HepG2 (cell line): ENCODE data around the gene MYO5B. TPM values are rescaled to one million over a fixed set of nuclear protein-coding genes. Genes with fewer than 3 reads are reported as not detected.

Experiments
- ARID3A ChIP-seq: IDR thresholded peaks from 2 replicates; pipeline ENCODE4 v1.6.1; 2012; ENCODE audit warnings: low read depth, low read length, improper control_type of control experiment
- CBX5 ChIP-seq: sonication (generic); formaldehyde crosslinking; IDR thresholded peaks from 2 replicates; pipeline ENCODE4 v1.4.0; 2020; ENCODE audit warnings: missing genetic modification reagents, borderline replicate concordance
- FOXA1 ChIP-seq, 2 experiments: fragments of 450-650 bp in 1 of 2; sonication (generic) in 1 of 2; formaldehyde crosslinking in 1 of 2; IDR thresholded peaks; 2 replicates each; pipeline versions ENCODE4 v1.4.0 to v1.6.1; 2016 to 2020; ENCODE audit warnings: missing genetic modification reagents in 1 of 2
- HMG20A ChIP-seq: IDR thresholded peaks from 2 replicates; pipeline ENCODE4 v1.6.1; 2016; ENCODE audit warnings: borderline replicate concordance
- HNRNPLL ChIP-seq: fragments of 200-400 bp; formaldehyde crosslinking; IDR thresholded peaks from 2 replicates; pipeline ENCODE4 v1.6.1; 2017; ENCODE audit warnings: mild to moderate bottlenecking, low read depth, low read length; ENCODE audit not compliant: poor library complexity, severe bottlenecking
- IRF2 ChIP-seq: IDR thresholded peaks from 2 replicates; pipeline ENCODE4 v1.6.1; 2018; ENCODE audit warnings: missing genetic modification reagents, missing compliant biosample characterization
- KDM2A ChIP-seq: sonication (generic); formaldehyde crosslinking; IDR thresholded peaks from 2 replicates; pipeline ENCODE4 v1.4.0; 2020; ENCODE audit warnings: low read depth, missing genetic modification reagents, borderline replicate concordance
- NCOR1 ChIP-seq: fragments of 200-600 bp; sonication (generic); IDR thresholded peaks from 2 replicates; pipeline ENCODE4 v1.7.0; 2017; ENCODE audit warnings: antibody characterized with exemption, low read length, borderline replicate concordance
- NR2F2 ChIP-seq: IDR thresholded peaks from 2 replicates; pipeline ENCODE4 v1.6.1; 2012; ENCODE audit warnings: low read depth, inconsistent platforms, borderline replicate concordance
- NR2F6 ChIP-seq, 2 experiments: IDR thresholded peaks; 2 replicates each; pipeline ENCODE4 v1.6.1; 2016; ENCODE audit warnings: antibody characterized with exemption in 1 of 2, mild to moderate bottlenecking in 1 of 2
- PHF5A ChIP-seq: IDR thresholded peaks from one replicate; pipeline ENCODE4 v1.6.1; 2018; ENCODE audit warnings: low read depth, missing genetic modification reagents; ENCODE audit not compliant: unreplicated experiment
- SOX13 ChIP-seq, 3 experiments: fragments of 450-650 bp in 1 of 3; sonication (generic) in 1 of 3; formaldehyde crosslinking in 1 of 3; IDR thresholded peaks in 2 of 3; conservative IDR thresholded peaks in 1 of 3; 2 replicates each; pipeline versions ENCODE4 v1.5.0 to v1.6.1; 2016 to 2020; ENCODE audit warnings: antibody characterized with exemption in 1 of 3, mild to moderate bottlenecking in 1 of 3, missing compliant biosample characterization in 1 of 3, missing genetic modification reagents in 1 of 3, moderate library complexity in 1 of 3
- TARDBP ChIP-seq: sonication (generic); formaldehyde crosslinking; IDR thresholded peaks from 2 replicates; pipeline ENCODE4 v1.8.0; 2022; ENCODE audit warnings: mild to moderate bottlenecking, missing genetic modification reagents
- TSC22D2 ChIP-seq: sonication (generic); formaldehyde crosslinking; IDR thresholded peaks from 2 replicates; pipeline ENCODE4 v1.5.1; 2020; ENCODE audit warnings: missing genetic modification reagents, mild to moderate bottlenecking, borderline replicate concordance
- YEATS2 ChIP-seq: sonication (generic); formaldehyde crosslinking; IDR thresholded peaks from 2 replicates; pipeline ENCODE4 v1.4.0; 2020; ENCODE audit warnings: missing genetic modification reagents, borderline replicate concordance
- ZBTB7B ChIP-seq: sonication (generic); formaldehyde crosslinking; IDR thresholded peaks from 2 replicates; pipeline ENCODE4 v1.4.0; 2020; ENCODE audit warnings: missing genetic modification reagents
- ZFP82 ChIP-seq: sonication (generic); formaldehyde crosslinking; IDR thresholded peaks from 2 replicates; pipeline ENCODE4 v1.5.1; 2020; ENCODE audit warnings: mild to moderate bottlenecking, missing genetic modification reagents, borderline replicate concordance
- ZHX1 ChIP-seq: sonication (generic); formaldehyde crosslinking; IDR thresholded peaks from 2 replicates; pipeline ENCODE4 v1.8.1; 2022; ENCODE audit warnings: low read depth, mild to moderate bottlenecking, missing genetic modification reagents
- ZMAT3 ChIP-seq: sonication (generic); formaldehyde crosslinking; conservative IDR thresholded peaks from 2 replicates; pipeline ENCODE4 v1.7.0; 2021; ENCODE audit warnings: missing genetic modification reagents
- ZMYM2 ChIP-seq: sonication (generic); formaldehyde crosslinking; IDR thresholded peaks from 2 replicates; pipeline ENCODE4 v1.8.0; 2022; ENCODE audit warnings: mild to moderate bottlenecking, missing genetic modification reagents
- ZNF17 ChIP-seq: sonication (generic); formaldehyde crosslinking; IDR thresholded peaks from 2 replicates; pipeline ENCODE4 v1.5.0; 2020; ENCODE audit warnings: mild to moderate bottlenecking, missing genetic modification reagents
- ZNF20 ChIP-seq: sonication (generic); formaldehyde crosslinking; IDR thresholded peaks from 2 replicates; pipeline ENCODE4 v1.4.0; 2020; ENCODE audit warnings: mild to moderate bottlenecking, moderate library complexity, missing genetic modification reagents
- ZNF230 ChIP-seq: sonication (generic); formaldehyde crosslinking; IDR thresholded peaks from 2 replicates; pipeline ENCODE4 v1.4.0; 2020; ENCODE audit warnings: mild to moderate bottlenecking, missing genetic modification reagents
- ZNF343 ChIP-seq: sonication (generic); formaldehyde crosslinking; IDR thresholded peaks from 2 replicates; pipeline ENCODE4 v1.4.0; 2020; ENCODE audit warnings: mild to moderate bottlenecking, missing genetic modification reagents
- ZNF7 ChIP-seq: IDR thresholded peaks from 2 replicates; pipeline ENCODE4 v1.6.1; 2016; ENCODE audit warnings: missing biosample characterization, missing genetic modification reagents
- polyA plus RNA-seq, 8 experiments: library from polyadenylated mRNA; depleted of rRNA in 3 of 8; stranded (reverse) in 7 of 8; unstranded in 1 of 8; fragments of >200 nt; fragmentation: Illumina TruSeq in 4 of 8; extraction: Trizol in 4 of 8; gene quantifications; 2 replicates each; pipeline versions ENCODE4 v1.2.1 to v1.2.3, GENCODE V29; 2011 to 2016; ENCODE audit warnings: low read depth in 4 of 8, missing spikeins in 1 of 8, mixed read lengths in 1 of 8; ENCODE audit not compliant: insufficient read depth in 1 of 8
- total RNA-seq, 5 experiments: library from RNA; depleted of rRNA; stranded (reverse); fragments of >200 nt; fragmentation: Illumina TruSeq; extraction: Trizol; gene quantifications; 2 replicates each; pipeline ENCODE4 v1.2.3, GENCODE V29; 2016; ENCODE audit warnings: low read depth in 1 of 5
- TF ChIP-seq, protein P1 (sequence below): sonication (generic); formaldehyde crosslinking; IDR thresholded peaks from 2 replicates; pipeline ENCODE4 v1.4.0; 2020; ENCODE audit warnings: missing genetic modification reagents

The MYO5B gene
- total and polyA plus RNA-seq, 2 of the 13 experiments (the other 11 are each of a cell fraction or from before 2014, with no cell fraction given) = 13.1 to 24.0 TPM

GRCh38 chr18:49832221-49832647 is 362.7 kb downstream of the MYO5B start (continued):
- TF ChIP-seq NR2F6 (IDR thresholded peaks at IDR 0.05) (peak; percentile 93), NR2F6 (CRISPR knock-in tag; IDR thresholded peaks at IDR 0.05) (peak; percentile 90), SOX13 (IDR thresholded peaks at IDR 0.05) (peak; percentile 69), SOX13 (CRISPR knock-in tag; conservative IDR thresholded peaks at IDR 0.05 in 1 of 2, IDR thresholded peaks at IDR 0.05 in 1 of 2) (peak in 1 of 2 experiments; percentile 93; a peak in 2 of 4 replicates), IRF2 (CRISPR knock-in tag) (peak; percentile 73; the same call in 1 of the 2 replicates), TSC22D2 (CRISPR knock-in tag) (no peak), HMG20A (CRISPR knock-in tag) (peak; percentile 84), NR2F2 (peak; percentile 92), NCOR1 (peak; percentile 85; the same call in 1 of the 2 replicates), ZNF230 (CRISPR knock-in tag) (no peak), ZBTB7B (CRISPR knock-in tag) (0 out of 2 replicates have a peak, but pooled peaks have one; percentile 45), ZHX1 (CRISPR knock-in tag) (no peak; the same call in 1 of the 2 replicates), ZNF17 (CRISPR knock-in tag) (no peak), ARID3A (peak; percentile 83), KDM2A (no peak), ZMYM2 (CRISPR knock-in tag) (0 out of 2 replicates have a peak, but pooled peaks have one; percentile 24), ZNF7 (no peak), TARDBP (CRISPR knock-in tag) (peak; percentile 79), ZNF343 (CRISPR knock-in tag) (peak; percentile 17; the same call in 1 of the 2 replicates), YEATS2 (CRISPR knock-in tag) (peak; percentile 28; the same call in 1 of the 2 replicates), ZFP82 (CRISPR knock-in tag) (no peak), FOXA1 (IDR thresholded peaks at IDR 0.05) (no peak), FOXA1 (CRISPR knock-in tag; IDR thresholded peaks at IDR 0.05) (peak; percentile 68), ZMAT3 (CRISPR knock-in tag) (no peak), CBX5 (CRISPR knock-in tag) (no peak), ZNF20 (CRISPR knock-in tag) (no peak), PHF5A (CRISPR knock-in tag) (peak; percentile 26), HNRNPLL (no peak)
- TF ChIP-seq, protein P1, sequence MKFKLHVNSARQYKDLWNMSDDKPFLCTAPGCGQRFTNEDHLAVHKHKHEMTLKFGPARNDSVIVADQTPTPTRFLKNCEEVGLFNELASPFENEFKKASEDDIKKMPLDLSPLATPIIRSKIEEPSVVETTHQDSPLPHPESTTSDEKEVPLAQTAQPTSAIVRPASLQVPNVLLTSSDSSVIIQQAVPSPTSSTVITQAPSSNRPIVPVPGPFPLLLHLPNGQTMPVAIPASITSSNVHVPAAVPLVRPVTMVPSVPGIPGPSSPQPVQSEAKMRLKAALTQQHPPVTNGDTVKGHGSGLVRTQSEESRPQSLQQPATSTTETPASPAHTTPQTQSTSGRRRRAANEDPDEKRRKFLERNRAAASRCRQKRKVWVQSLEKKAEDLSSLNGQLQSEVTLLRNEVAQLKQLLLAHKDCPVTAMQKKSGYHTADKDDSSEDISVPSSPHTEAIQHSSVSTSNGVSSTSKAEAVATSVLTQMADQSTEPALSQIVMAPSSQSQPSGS (CRISPR knock-in tag) = peak; percentile 67; the same call in 1 of the 2 replicates
